Activated CD8-positive, alpha-beta T cell treated with anti-CD3 and anti-CD28 coated beads for 36 hours (primary cell): Measurements from ENCODE around the gene MACROD1. TPM values are rescaled to one million over a fixed set of nuclear protein-coding genes. Genes with fewer than 3 reads are reported as not detected.

Experiments used
- ATAC-seq: fragments of 200-7000 bp; cut with Tn5 transposase; one replicate; pipeline ENCODE4 v1.10.0; 2021; ENCODE audit warnings: mild to moderate bottlenecking, moderate library complexity
- CTCF ChIA-PET: fragments of 350-600 bp; sonication (Branson Sonifier 250); formaldehyde crosslinking; loops from one replicate; lab custom pipeline; 2021; ENCODE audit warnings: antibody characterized with exemption; lab: Charles Lee
- POLR2A ChIA-PET: fragments of 350-600 bp; sonication (Branson Sonifier 250); formaldehyde crosslinking; loops from one replicate; lab custom pipeline; 2021; ENCODE audit warnings: antibody characterized with exemption; lab: Charles Lee
- DNase-seq: peaks from one replicate; pipeline ENCODE4 v3.0.0-alpha.2; 2020
- H3K27ac Mint-ChIP-seq: one replicate; pipeline ENCODE4 v1.8.0; 2021; ENCODE audit warnings: mild to moderate bottlenecking, mixed read lengths
- H3K27me3 Mint-ChIP-seq: one replicate; pipeline ENCODE4 v1.8.0; 2021; ENCODE audit warnings: mixed read lengths
- H3K36me3 Mint-ChIP-seq: one replicate; pipeline ENCODE4 v1.8.0; 2021; ENCODE audit warnings: low read depth, mixed read lengths
- H3K4me1 Mint-ChIP-seq: one replicate; pipeline ENCODE4 v1.8.0; 2021; ENCODE audit warnings: low read depth, mixed read lengths
- H3K4me3 Mint-ChIP-seq: one replicate; pipeline ENCODE4 v1.8.0; 2021; ENCODE audit warnings: mild to moderate bottlenecking, moderate library complexity, mixed read lengths
- H3K9me3 Mint-ChIP-seq: one replicate; pipeline ENCODE4 v1.8.0; 2021; ENCODE audit warnings: mixed read lengths
- intact Hi-C: fragments of 100-400 bp; cut with micrococcal nuclease; formaldehyde crosslinking; loops from one replicate; pipeline ENCODE4 v1.10.0; 2022
- total RNA-seq, 2 experiments: library from RNA; stranded (reverse); gene quantifications; one replicate each; pipeline ENCODE4 v1.2.3, GENCODE V29; 2021
- TF ChIP-seq, protein P1 (sequence below): fragments of 200-600 bp; IDR thresholded peaks from one replicate; pipeline ENCODE4 v1.8.0; 2022; ENCODE audit warnings: antibody characterized with exemption, mild to moderate bottlenecking

Gene MACROD1
- total RNA-seq, 2 experiments from 2014 or later = 38.7 to 38.8 TPM

GRCh38 chr11:64013141-64013896, 152.6 kb downstream of the MACROD1 start:
- peaks cover 10% of the 10 kb centered on the region for H3K9me3 Mint-ChIP-seq
- H3K4me3 Mint-ChIP-seq = no peak overlapping the region
- intact Hi-C loops = no loop called here
- H3K27ac Mint-ChIP-seq = no peak overlapping the region
- no peaks in the 10 kb centered on the region for H3K4me1 Mint-ChIP-seq
- TF ChIP-seq, protein P1, sequence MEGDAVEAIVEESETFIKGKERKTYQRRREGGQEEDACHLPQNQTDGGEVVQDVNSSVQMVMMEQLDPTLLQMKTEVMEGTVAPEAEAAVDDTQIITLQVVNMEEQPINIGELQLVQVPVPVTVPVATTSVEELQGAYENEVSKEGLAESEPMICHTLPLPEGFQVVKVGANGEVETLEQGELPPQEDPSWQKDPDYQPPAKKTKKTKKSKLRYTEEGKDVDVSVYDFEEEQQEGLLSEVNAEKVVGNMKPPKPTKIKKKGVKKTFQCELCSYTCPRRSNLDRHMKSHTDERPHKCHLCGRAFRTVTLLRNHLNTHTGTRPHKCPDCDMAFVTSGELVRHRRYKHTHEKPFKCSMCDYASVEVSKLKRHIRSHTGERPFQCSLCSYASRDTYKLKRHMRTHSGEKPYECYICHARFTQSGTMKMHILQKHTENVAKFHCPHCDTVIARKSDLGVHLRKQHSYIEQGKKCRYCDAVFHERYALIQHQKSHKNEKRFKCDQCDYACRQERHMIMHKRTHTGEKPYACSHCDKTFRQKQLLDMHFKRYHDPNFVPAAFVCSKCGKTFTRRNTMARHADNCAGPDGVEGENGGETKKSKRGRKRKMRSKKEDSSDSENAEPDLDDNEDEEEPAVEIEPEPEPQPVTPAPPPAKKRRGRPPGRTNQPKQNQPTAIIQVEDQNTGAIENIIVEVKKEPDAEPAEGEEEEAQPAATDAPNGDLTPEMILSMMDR = no peak
- no peaks in the 10 kb centered on the region for H3K36me3 Mint-ChIP-seq
- DNase-seq = no peak
- CTCF ChIA-PET = interaction anchor here (0.8 to 2.4 kb wide), 2 partner anchors 13 to 436 kb away, joined by 3 to 11 read pairs; no protein-coding TSS in a partner anchor
- ATAC-seq = no peak
- peaks cover 7% of the 10 kb centered on the region for H3K27me3 Mint-ChIP-seq
- POLR2A ChIA-PET = interaction anchor here (0.6 kb wide), 1 partner anchor 32 kb away, joined by 3 read pairs; no protein-coding TSS in a partner anchor

DNA sequence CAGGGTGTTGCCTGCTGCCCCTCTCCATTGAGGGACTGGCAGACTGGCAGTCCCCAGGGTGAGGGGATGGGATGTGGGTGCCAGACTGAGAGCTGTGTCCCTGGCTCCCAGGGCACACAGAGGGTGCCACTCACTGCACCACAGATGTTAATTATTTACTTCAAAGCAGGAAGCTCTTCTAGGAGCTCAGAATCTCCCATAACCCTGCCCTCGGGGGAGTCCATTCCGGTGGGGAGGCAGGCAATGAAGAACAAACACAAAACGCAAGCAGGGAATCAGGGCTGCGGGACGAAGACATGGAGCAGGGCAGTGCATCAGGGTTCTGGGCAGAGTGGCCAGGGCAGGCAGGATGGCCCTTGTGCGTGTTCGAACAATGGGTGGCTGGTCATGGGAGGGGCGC, 154.5 kb downstream of the MACROD1 start:
- Mint-ChIP-seq H3K4me1 (peaks cover 7% of the 10 kb centered on the region), H3K4me3 (no peak overlapping the region), H3K27me3 (peaks cover 24% of the 10 kb centered on the region), H3K9me3 (peaks cover 10% of the 10 kb centered on the region), H3K27ac (no peak overlapping the region), H3K36me3 (no peaks in the 10 kb centered on the region)
- TF ChIP-seq, protein P1 = no peak
- ChIA-PET POLR2A (no interaction called here), CTCF (interaction anchor here (1.0 kb wide), 1 partner anchor 10 kb away, joined by 4 read pairs; no protein-coding TSS in a partner anchor)
- DNase-seq = no peak
- ATAC-seq = no peak
- intact Hi-C loops = no loop called here

- CTCF ChIA-PET = interaction anchor here (1.0 kb wide), 1 partner anchor 10 kb away, joined by 4 read pairs; no protein-coding TSS in a partner anchor
- no peak overlapping the region for H3K4me3 Mint-ChIP-seq
- TF ChIP-seq, protein P1 = no peak
- H3K36me3 Mint-ChIP-seq = no peaks in the 10 kb centered on the region
- H3K27ac Mint-ChIP-seq = no peak overlapping the region
- peaks cover 7% of the 10 kb centered on the region for H3K4me1 Mint-ChIP-seq
- peaks cover 27% of the 10 kb centered on the region for H3K27me3 Mint-ChIP-seq
- no peak for ATAC-seq
- intact Hi-C loops = no loop called here
- H3K9me3 Mint-ChIP-seq = peaks cover 10% of the 10 kb centered on the region
- POLR2A ChIA-PET = no interaction called here
- no peak for DNase-seq
These were observed 155.1 kb downstream of the MACROD1 start for GRCh38 chr11:64010783-64011182.

GRCh38 chr11:64009710-64010109, 156.2 kb downstream of the MACROD1 start:
- TF ChIP-seq, protein P1 = no peak
- no peak overlapping the region for H3K4me3 Mint-ChIP-seq
- POLR2A ChIA-PET = no interaction called here
- intact Hi-C loops = no loop called here
- H3K36me3 Mint-ChIP-seq = no peaks in the 10 kb centered on the region
- peaks cover 28% of the 10 kb centered on the region for H3K27me3 Mint-ChIP-seq
- CTCF ChIA-PET = no interaction called here
- H3K9me3 Mint-ChIP-seq = peaks cover 10% of the 10 kb centered on the region
- no peak for DNase-seq
- H3K4me1 Mint-ChIP-seq = peaks cover 7% of the 10 kb centered on the region
- ATAC-seq = no peak
- no peak overlapping the region for H3K27ac Mint-ChIP-seq
